ENCODE data around the gene RGPD8. TPM values are rescaled to one million over a fixed set of nuclear protein-coding genes. Genes with fewer than 3 reads are reported as not detected.
"Not testable (repeated sequence)": the region's sequence is repeated elsewhere in the genome, so short reads cannot be mapped to it uniquely, and the experiment has no call there.

RGPD8 gene
- total and polyA plus RNA-seq, 8 donors, result 0.99 to 15.4 (median 8.1) TPM

DNA sequence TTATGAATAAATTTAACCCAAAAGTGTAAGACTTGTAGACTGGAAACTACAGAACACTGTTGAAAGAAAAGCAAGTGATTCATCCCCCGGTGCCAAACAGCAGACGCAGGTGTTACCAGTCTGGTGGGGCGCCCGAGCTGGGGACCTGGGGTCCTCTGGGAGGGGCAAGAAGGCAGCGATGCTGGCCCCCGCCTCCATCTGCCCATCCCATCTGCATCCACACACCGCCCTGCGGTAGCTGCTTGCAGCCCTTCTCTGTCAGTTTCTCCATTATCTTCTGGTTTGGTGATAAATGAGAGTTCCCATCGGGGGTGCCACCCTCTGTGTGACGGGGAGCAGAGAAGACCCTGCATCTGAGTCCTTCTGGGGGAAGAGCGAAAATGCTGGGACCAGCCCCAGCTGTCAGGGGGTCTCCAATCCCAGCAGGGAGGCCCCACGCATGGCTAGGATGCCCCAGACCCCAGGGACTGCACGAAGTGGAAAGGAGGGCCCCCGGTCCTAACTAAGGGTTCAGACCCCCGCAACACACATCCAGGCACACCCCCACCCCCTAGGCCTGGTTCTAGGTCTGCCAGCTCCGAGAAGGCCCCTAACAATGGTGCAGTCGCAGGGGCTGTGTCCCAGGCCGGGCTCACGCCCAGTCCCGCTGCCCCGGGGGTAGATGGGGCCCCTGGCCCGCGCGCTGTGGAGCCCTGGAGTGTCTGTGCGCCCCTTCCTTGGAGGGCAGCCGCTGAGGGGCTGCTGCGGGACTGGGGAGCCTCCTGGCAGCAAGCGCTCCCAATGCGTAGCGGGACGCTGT, 686 bp upstream of the RGPD8 start:
- H3K4me1 ChIP-seq, result peaks cover 0 to 5% (median 0%) of the 10 kb centered on the region in 3 donors
- intact Hi-C loops (cut with DNase I), result no loop called here
- H3K27me3 ChIP-seq, result no peaks in the 10 kb centered on the region
- H3K27ac ChIP-seq, result no peak overlapping the region
- no peak for FAIRE-seq
- 61 to 76% methylated on average over 31 of the region's 31 CpGs for WGBS, 2 donors
- DNase-seq, result peak in 2 of 6 donors; percentile 36 to 65
- no peak overlapping the region for H3K4me3 ChIP-seq
- no peaks in the 10 kb centered on the region for H3K9me3 ChIP-seq
- no peaks in the 10 kb centered on the region for H3K36me3 ChIP-seq
- TF ChIP-seq, protein P1, sequence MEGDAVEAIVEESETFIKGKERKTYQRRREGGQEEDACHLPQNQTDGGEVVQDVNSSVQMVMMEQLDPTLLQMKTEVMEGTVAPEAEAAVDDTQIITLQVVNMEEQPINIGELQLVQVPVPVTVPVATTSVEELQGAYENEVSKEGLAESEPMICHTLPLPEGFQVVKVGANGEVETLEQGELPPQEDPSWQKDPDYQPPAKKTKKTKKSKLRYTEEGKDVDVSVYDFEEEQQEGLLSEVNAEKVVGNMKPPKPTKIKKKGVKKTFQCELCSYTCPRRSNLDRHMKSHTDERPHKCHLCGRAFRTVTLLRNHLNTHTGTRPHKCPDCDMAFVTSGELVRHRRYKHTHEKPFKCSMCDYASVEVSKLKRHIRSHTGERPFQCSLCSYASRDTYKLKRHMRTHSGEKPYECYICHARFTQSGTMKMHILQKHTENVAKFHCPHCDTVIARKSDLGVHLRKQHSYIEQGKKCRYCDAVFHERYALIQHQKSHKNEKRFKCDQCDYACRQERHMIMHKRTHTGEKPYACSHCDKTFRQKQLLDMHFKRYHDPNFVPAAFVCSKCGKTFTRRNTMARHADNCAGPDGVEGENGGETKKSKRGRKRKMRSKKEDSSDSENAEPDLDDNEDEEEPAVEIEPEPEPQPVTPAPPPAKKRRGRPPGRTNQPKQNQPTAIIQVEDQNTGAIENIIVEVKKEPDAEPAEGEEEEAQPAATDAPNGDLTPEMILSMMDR (IDR thresholded peaks at IDR 0.05), result no peak
- ATAC-seq, result no peak

DNA sequence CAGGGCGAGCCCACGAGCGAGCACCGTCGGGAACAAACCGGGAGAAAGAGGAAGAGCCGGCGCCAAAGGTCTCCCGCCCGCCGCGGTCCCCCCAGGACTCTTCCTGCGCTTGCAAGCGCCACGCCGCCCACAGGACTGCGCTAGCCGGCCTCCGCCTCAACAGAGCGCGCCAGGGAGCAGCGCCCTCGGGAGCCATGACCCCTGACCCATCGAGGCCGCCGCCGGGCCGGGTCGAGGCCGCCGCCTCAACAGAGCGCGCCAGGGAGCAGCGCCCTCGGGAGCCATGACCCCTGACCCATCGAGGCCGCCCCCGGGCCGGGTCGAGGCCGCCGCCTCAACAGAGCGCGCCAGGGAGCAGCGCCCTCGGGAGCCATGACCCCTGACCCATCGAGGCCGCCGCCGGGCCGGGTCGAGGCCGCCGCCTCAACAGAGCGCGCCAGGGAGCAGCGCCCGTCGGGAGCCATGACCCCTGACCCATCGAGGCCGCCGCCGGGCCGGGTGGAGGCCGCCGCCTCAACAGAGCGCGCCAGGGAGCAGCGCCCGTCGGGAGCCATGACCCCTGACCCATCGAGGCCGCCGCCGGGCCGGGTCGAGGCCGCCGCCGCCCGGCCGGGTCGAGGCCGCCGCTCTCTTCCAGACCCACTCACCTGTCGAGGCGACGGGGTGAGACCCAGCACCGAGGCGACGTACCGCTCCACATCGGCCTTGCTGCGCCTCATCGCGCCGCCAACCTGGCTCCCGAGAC, 538 bp downstream of the RGPD8 start:
- H3K4me1 ChIP-seq; H3K27me3 ChIP-seq; H3K9me3 ChIP-seq; intact Hi-C loops (cut with DNase I); H3K36me3 ChIP-seq; FAIRE-seq: not testable (repeated sequence)
- WGBS, 2 donors, result 36 to 64% methylated on average over 68 to 96 of the region's 98 CpGs
- ATAC-seq (peak; percentile 54 to 74 (median 72)), DNase-seq (peak in 5 of 6 donors; percentile 21 to 66 (median 38))
- peak overlapping the region; percentile 22 to 58 (median 45) for H3K4me3 ChIP-seq
- H3K27ac ChIP-seq, result peak overlapping the region in 3 of 4 donors; percentile 51 to 81 (median 57)

DNA sequence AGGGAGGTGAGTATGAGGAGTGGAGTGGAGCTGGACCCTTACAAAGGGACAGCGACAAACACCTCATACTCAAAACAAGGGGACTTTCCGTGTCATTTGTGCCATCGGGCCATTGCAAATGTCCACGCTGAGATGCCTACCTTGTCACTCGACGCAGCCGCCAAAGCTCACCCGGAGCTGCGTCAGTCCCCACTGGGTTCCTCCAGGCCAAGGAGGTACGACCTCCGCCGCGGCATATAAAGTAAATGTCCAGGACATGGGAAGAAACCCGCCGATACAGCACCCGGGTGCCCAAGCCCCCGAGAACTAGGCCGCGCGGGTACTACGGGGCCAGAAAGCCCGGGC, 1.1 kb downstream of the RGPD8 start:
- H3K4me1 ChIP-seq; intact Hi-C loops (cut with DNase I); FAIRE-seq; H3K36me3 ChIP-seq; DNase-seq; H3K9me3 ChIP-seq; H3K27me3 ChIP-seq; ATAC-seq: not testable (repeated sequence)
- 44 to 98% methylated on average over 15 to 22 of the region's 22 CpGs for WGBS, 2 donors
- Histone ChIP-seq H3K4me3 (peak overlapping the region in 3 of 4 donors; percentile 22 to 58 (median 57)), H3K27ac (peak overlapping the region in 1 of 4 donors; percentile 81)

DNA sequence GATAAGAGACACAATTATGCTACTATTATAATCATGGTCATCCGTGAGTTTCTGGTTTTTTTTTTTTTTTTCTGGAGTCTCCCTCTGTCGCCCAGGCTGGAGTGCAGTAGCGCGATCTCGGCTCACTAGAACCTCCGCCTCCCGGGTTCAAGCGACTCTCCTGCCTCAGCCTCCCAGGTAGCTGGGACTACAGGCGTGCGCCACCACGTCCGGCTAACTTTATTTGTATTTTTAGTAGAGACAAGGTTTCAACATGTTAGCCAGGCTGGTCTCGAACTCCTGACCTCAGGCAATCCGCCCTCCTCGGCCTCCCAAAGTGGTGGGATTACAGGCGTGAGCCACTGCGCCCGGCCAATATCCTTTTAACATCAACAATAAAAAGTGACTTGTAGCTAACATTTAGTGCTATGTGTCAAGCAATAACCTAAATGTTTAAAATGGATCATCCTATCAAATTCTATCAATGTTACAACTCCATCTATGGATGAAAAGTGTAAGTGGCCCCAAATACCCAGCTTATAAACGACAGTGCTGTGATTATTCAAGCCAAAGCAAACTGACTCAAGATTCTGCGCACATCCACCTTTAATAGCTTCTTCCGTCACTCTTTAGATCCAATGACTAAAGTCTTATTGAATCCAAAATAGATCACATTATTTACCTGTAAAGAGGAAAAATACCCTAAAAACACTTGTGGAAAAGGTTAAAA, 1.7 kb downstream of the RGPD8 start:
- Histone ChIP-seq H3K27ac (peak overlapping the region in 1 of 4 donors; percentile 81), H3K4me3 (peak overlapping the region in 1 of 4 donors; percentile 57)
- DNase-seq; H3K36me3 ChIP-seq; H3K27me3 ChIP-seq; H3K9me3 ChIP-seq; H3K4me1 ChIP-seq; FAIRE-seq; intact Hi-C loops (cut with DNase I): not testable (repeated sequence)
- 87 to 93% methylated on average over 21 of the region's 21 CpGs for WGBS, 2 donors
- ATAC-seq, result peak in 1 of 4 donors; percentile 30

DNA sequence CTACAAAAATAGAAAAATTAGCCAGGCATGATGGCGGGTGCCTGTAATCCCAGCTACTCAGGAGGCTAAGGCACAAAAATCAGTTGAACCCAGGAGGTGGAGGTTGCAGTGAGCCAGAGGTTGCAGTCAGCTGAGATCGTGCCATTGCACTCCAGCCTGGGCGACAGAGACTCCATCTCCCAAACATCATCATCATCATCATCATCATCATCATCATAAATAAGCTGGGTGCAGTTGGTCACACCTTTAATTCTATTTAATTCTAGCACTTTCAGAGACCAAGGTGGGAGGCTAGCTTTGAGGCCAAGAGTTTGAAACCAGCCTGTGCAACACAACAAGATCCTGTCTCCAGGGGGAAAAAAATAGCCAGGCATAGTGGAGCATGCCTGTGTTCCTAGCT, 8.9 kb downstream of the RGPD8 start:
- H3K27ac ChIP-seq; DNase-seq; FAIRE-seq; intact Hi-C loops (cut with DNase I); H3K9me3 ChIP-seq; ATAC-seq; H3K4me1 ChIP-seq; H3K4me3 ChIP-seq; H3K27me3 ChIP-seq; H3K36me3 ChIP-seq: not testable (repeated sequence)
- WGBS, 2 donors, result 97 to 100% methylated on average over 1 to 2 of the region's 3 CpGs

DNA sequence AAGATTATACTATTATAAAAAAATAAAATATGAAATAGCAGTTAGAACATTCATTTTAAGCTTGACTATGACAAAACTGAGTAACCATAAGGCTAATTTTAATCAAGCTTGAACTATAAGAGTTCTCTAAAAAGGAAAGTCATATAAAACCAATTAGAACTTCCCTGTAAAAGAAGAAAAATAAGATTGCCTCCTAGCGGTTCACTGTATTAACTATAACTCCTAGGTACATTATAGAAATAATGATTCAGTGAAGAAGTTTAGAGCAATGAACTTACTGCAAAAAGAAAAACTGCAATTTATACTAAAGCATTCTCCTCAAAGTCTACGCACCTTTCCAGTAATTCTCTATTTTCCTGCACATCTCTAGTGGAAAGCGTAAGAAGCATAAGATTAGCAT, 16.6 kb downstream of the RGPD8 start:
- H3K9me3 ChIP-seq; H3K4me3 ChIP-seq; H3K27me3 ChIP-seq; FAIRE-seq; H3K27ac ChIP-seq; ATAC-seq; H3K36me3 ChIP-seq; intact Hi-C loops (cut with DNase I); DNase-seq; H3K4me1 ChIP-seq: not testable (repeated sequence)
- 54 to 55% methylated on average over 2 to 3 of the region's 3 CpGs for WGBS, 2 donors

DNA sequence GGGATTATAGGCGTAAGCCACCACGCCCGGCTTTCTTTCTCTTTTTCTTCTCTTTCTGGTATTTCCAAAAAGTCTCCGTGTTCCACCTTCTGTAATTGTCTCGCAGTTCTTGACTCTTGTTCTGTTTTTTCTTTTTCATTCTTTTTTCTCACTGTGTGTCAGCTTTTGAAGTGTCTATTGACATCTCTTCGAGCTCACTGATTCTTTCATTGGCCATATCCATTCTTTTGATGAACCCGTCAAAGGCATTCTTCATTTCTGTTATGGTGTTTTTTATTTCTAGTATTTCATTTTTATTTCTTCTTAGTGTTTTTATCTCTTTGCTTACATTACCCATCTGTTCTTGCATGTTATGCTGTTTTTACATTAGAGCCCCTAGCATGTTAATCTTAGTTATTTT, 73.4 kb downstream of the RGPD8 start:
- WGBS, 2 donors, result 90 to 92% methylated on average over 7 of the region's 7 CpGs
- intact Hi-C loops (cut with DNase I); FAIRE-seq; H3K4me3 ChIP-seq; ATAC-seq; DNase-seq; H3K27me3 ChIP-seq; H3K9me3 ChIP-seq; H3K36me3 ChIP-seq; H3K4me1 ChIP-seq; H3K27ac ChIP-seq: not testable (repeated sequence)

DNA sequence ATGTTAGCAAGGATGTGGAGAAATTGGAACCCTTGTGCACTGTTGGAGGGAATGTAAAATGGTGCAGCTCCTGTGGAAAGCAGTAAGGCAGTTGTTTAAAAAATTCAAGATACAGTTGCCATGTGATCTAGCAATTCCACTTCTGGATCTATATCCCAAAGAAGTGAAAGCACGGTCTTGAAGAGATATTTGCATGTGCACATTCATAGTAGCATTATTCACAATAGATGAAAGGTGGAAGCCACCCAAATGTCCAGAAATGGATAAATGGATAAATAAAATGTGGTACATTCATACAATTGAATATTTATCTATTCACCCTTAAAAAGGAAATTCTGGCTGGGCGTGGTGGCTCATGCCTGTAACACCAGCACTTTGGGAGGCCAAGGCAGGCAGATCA, 79.1 kb downstream of the RGPD8 start:
- H3K27me3 ChIP-seq; H3K27ac ChIP-seq; intact Hi-C loops (cut with DNase I); FAIRE-seq; H3K4me3 ChIP-seq; ATAC-seq; H3K9me3 ChIP-seq; H3K4me1 ChIP-seq; H3K36me3 ChIP-seq; DNase-seq: not testable (repeated sequence)
- WGBS, 2 donors, result 81 to 97% methylated on average over 2 of the region's 2 CpGs

DNA sequence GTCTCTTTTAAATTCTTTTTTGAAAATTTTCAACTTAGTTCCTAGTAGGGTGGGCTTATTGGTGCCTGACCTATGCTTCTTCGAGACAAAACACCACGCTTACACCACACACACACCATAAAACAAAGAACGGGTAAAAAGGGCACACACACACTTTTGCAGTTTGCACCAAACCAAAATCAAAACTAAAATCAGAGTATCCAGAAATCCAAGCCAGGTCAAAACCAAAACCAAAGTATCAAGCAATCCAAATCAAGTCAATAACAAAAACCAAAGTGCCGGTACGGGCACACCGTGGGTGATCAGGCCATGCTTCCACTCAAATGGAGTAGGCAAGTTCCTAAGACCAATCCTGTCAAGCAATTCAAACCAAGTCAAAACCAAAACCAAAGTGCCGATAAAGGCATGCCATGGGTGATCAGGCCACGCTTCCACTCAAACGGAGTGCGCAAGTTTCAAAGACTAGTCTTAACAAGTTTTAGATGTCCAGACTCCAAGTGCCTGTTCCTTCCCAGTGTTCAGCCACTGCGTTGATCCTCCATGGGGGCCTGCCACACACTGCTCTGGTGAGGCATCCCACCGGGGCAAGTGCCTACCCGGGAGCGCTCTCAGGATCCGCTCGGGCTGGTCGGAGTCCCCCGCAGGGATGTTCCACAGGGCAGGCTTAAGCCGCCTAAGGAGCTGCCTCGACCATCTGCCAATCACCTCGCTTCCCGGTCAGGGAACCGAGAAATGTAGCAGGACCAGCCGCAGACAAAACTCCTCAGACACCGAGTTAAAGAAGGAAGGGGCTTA, 80.4 kb downstream of the RGPD8 start:
- DNase-seq; H3K9me3 ChIP-seq; H3K27me3 ChIP-seq; H3K4me1 ChIP-seq; H3K27ac ChIP-seq; FAIRE-seq; H3K36me3 ChIP-seq; intact Hi-C loops (cut with DNase I); ATAC-seq; H3K4me3 ChIP-seq: not testable (repeated sequence)
- WGBS, 2 donors, result 92 to 94% methylated on average over 14 to 16 of the region's 25 CpGs

DNA sequence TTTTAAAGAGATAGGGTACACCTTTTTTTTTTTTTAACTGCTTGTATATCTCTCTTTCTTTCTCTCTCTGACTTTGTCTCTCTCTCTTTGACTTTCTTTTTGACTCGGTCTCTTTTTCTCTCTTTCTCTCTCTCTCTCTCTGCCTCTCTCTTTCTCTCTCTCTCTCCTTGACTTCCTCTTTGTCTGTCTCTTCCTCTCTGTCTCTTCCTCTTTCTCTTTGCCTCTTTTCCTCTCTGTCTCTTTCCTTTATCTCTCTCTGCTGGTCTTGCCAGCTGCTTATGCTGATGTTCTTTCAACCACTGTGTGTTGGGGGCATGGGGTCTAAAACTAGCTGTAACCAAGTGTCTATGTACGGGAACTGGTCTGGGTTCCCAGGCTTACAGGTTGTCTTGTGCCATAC, 81.2 kb downstream of the RGPD8 start:
- ATAC-seq; H3K27ac ChIP-seq; H3K27me3 ChIP-seq; FAIRE-seq; H3K9me3 ChIP-seq; H3K4me1 ChIP-seq; DNase-seq; intact Hi-C loops (cut with DNase I); H3K4me3 ChIP-seq; H3K36me3 ChIP-seq: not testable (repeated sequence)
- WGBS, 2 donors, result 86 to 95% methylated on average over 2 of the region's 2 CpGs
